Lower leg skin (tissue), 4 donors: ENCODE measurements around the gene DAP. TPM values are rescaled to one million over a fixed set of nuclear protein-coding genes. Genes with fewer than 3 reads are reported as not detected.
A peak's percentile ranks its signal among the peaks of the same experiment; 100 is the strongest.

Source experiments
- DNase-seq, 2 donors: peaks; one replicate each; pipeline ENCODE4 v3.0.0-alpha.2; 2019; ENCODE audit warnings: low spot score in 2 of 2
- H3K4me3 ChIP-seq: fragments of 200-600 bp; sonication (generic); 2 replicates; pipeline ENCODE4 v1.5.1; 2017; ENCODE audit warnings: mild to moderate bottlenecking, low read depth; ENCODE audit not compliant: poor library complexity, severe bottlenecking
- POLR2A ChIP-seq, 2 donors: fragments of 450-650 bp; IDR thresholded peaks; one replicate each; pipeline ENCODE4 v1.6.1; 2016 to 2017; ENCODE audit warnings: antibody characterized with exemption in 2 of 2, mild to moderate bottlenecking in 1 of 2, moderate library complexity in 1 of 2
- WGBS, 2 donors: methylation state at CpG; one replicate each; pipeline ENCODE4 v1.1.5; 2018; 5-methylcytosine and 5-hydroxymethylcytosine counted together
- intact Hi-C: fragments of 100-400 bp; cut with DNase I; formaldehyde crosslinking; loops from one replicate; pipeline ENCODE4 v1.15.0; 2023; ENCODE audit warnings: low total_unique reads
- total RNA-seq, 4 donors: library from RNA; depleted of rRNA; stranded (reverse); fragments of >200 nt; gene quantifications; one replicate each; pipeline ENCODE4 v1.1.0, GENCODE V29; 2016
- TF ChIP-seq, protein P1 (sequence below), 3 donors: fragments of 450-650 bp; IDR thresholded peaks; one replicate each; pipeline ENCODE4 v1.5.1; 2016; ENCODE audit warnings: antibody characterized with exemption in 3 of 3, mild to moderate bottlenecking in 3 of 3, moderate library complexity in 2 of 3

Gene DAP
- total RNA-seq, 4 donors from 2014 or later = 36.4 to 41.9 (median 39.7) TPM

DNA sequence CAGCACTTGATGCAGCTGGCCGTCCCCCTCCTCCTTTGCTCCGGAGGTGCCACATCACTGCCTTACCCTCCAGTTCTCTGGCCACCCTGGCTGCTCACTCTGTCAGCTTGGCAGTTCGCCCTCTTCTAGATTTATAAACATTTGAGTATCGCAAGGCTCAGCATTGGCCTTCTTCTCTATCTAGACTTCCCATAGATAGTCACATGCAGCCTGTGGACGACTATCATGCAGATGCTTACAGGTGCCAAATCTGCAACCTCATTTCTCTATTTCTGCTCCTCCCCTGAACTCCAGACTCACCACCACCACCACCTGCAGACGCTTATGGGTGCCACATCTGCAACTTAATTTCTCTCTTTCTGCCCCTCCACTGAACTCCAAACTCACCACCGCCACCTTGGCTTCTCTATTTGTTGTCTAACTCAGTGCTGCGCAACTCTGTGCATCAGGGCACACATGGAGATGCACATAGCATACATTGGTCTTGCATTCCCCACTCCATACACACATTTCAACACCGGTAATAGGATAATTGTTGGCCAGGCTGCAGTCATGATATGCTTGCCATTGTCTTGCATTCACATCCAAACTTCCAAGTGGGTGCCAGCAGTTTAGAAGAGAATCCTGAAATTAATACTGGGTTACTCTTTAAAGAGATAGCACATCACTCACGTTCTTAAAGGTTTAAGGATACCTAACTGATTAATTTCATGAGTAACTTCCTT, 1.9 kb upstream of the DAP start:
- H3K4me3 ChIP-seq = no peak overlapping the region
- DNase-seq = no peak
- WGBS, 2 donors = 84 to 86% methylated on average over 10 of the region's 10 CpGs
- TF ChIP-seq, protein P1, sequence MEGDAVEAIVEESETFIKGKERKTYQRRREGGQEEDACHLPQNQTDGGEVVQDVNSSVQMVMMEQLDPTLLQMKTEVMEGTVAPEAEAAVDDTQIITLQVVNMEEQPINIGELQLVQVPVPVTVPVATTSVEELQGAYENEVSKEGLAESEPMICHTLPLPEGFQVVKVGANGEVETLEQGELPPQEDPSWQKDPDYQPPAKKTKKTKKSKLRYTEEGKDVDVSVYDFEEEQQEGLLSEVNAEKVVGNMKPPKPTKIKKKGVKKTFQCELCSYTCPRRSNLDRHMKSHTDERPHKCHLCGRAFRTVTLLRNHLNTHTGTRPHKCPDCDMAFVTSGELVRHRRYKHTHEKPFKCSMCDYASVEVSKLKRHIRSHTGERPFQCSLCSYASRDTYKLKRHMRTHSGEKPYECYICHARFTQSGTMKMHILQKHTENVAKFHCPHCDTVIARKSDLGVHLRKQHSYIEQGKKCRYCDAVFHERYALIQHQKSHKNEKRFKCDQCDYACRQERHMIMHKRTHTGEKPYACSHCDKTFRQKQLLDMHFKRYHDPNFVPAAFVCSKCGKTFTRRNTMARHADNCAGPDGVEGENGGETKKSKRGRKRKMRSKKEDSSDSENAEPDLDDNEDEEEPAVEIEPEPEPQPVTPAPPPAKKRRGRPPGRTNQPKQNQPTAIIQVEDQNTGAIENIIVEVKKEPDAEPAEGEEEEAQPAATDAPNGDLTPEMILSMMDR (IDR thresholded peaks at IDR 0.05) = no peak
- TF ChIP-seq POLR2A (IDR thresholded peaks at IDR 0.05) = no peak
- intact Hi-C loops = loop anchor here (10.0 kb wide), 1 partner anchor 318 kb away; the partner anchor contains the start of gene ROPN1L

- H3K4me3 ChIP-seq = no peak overlapping the region
- intact Hi-C loops = loop anchor here (10.0 kb wide), 1 partner anchor 317 kb away; the partner anchor contains the start of gene ROPN1L
- WGBS, 2 donors = 79% methylated on average over 17 of the region's 17 CpGs
- peak in 1 of 2 donors; percentile 62 for DNase-seq
- TF ChIP-seq, protein P1 (IDR thresholded peaks at IDR 0.05) = no peak
- no peak for TF ChIP-seq POLR2A (IDR thresholded peaks at IDR 0.05)
Observed at GRCh38 chr5:10761933-10762775, 1.1 kb upstream of the DAP start.

DNA sequence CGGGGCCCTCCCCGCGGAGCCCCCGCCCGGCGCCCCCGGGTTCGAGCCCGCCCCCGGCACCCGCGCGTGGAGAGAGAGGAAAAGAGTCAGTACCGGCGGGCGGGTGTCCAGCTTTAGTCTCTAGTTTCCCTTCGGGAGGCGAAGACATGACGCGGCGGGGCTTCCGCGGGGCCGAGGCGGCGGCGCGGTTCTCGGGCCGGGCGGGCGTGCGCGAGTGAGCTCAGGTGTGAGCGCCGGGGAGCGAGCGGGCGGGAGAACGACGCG, 181 bp downstream of the DAP start:
- H3K4me3 ChIP-seq = peak overlapping the region; percentile 70
- no peak for TF ChIP-seq POLR2A (IDR thresholded peaks at IDR 0.05)
- TF ChIP-seq, protein P1 (IDR thresholded peaks at IDR 0.05) = no peak
- peak in 1 of 2 donors; percentile 59 for DNase-seq
- 0 to 3% methylated on average over 5 to 24 of the region's 42 CpGs for WGBS, 2 donors
- intact Hi-C loops = loop anchor here (10.0 kb wide), 1 partner anchor 316 kb away; the partner anchor contains the start of gene ROPN1L

DNA sequence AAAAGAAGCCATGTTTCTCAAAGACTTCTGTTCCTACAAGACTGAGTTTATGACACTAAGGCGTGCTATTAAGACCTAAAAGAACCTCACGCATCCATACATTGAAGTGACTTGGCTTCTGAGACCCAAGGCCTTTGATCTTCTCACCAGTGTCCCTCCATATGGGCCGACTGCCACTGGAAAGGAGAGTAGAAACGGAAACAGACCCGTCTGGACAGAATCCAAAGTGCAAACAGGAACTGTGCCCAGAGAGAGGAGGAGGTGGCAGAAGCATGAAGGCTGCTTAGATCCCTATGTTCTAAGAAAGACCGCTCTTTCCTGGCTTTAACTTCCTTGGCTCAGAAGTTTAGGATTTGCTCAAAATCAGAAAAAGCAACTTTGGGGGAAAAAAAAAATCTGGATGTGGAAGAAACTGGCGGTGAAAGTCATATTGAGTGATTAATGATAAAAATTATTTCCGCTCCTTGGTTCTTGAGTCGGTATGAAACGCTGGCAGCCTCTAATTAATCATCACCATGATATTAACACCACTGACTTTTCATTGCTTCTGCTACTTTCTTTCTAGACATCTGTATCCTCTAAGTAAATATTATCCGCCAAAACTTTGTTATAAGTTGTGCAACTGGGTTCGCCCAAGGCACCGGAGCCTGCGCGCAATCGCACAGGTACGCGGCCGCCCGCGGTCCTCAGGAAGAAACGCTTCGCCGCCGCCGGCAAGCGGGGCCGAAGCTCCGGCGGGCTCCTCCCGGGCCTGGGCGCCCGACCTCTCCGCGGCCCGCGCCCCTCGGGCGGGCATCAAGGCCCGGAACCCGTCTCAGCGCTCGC, 726 bp downstream of the DAP start:
- intact Hi-C loops = loop anchor here (10.0 kb wide), 1 partner anchor 316 kb away; the partner anchor contains the start of gene ROPN1L
- H3K4me3 ChIP-seq = peak overlapping the region; percentile 70
- WGBS, 2 donors = 3 to 5% methylated on average over 23 to 37 of the region's 43 CpGs
- TF ChIP-seq POLR2A (IDR thresholded peaks at IDR 0.05) = no peak
- TF ChIP-seq, protein P1 (IDR thresholded peaks at IDR 0.05) = no peak
- peak; percentile 46 to 89 for DNase-seq

DNA sequence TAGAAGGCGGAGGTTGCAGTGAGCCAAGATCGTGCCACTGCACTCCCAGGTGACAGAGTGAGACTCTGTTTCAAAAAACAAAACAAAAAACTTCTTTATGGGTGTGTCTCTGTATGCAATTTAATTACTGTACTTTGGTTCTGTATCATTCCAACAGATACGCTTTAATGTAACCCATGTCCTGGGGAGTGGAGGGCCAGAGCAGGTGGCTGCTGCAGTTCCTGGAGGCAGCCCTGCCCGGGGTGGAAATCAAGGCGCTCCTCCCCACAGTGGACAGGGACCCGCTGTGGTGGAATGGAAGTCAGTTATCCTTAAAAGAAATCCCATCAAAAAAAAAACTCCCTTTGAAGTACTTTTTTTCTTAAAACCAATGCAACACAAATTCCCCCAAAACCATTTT, 1.9 kb downstream of the DAP start:
- WGBS, 2 donors = 85 to 88% methylated on average over 6 of the region's 6 CpGs
- no peak for DNase-seq
- intact Hi-C loops = no loop called here
- H3K4me3 ChIP-seq = no peak overlapping the region
- TF ChIP-seq, protein P1 (IDR thresholded peaks at IDR 0.05) = no peak
- TF ChIP-seq POLR2A (IDR thresholded peaks at IDR 0.05) = no peak
